Ecto neural progenitor cell (in vitro differentiated cells): ENCODE data around the gene GPR50.

Experiments used
- DNase-seq: peaks from one replicate; pipeline ENCODE4 v3.0.0-alpha.2; 2018; ENCODE audit warnings: low spot score

The GPR50 gene

DNA sequence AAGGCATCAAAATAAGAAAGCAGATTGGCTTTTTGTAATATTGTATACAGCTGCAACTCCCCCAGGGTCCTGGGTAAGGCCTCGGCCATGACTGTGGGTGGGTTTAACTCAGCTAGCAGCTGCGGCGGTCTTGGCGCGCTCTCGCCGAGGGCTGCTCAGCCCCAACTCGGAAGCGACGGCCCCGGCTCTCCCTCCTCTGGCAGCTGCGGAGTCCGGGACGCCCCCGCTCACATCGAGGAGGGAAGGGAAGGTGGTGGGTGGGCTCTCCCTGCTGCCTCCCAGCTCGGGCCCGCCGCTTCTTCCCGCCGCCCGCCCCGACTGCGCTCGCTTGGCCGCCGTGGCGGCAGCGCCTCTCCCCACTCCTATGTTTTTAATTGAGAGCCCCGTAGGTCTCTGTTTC is 51.2 kb downstream of the GPR50 start:
- DNase-seq = peak; percentile 53

DNA sequence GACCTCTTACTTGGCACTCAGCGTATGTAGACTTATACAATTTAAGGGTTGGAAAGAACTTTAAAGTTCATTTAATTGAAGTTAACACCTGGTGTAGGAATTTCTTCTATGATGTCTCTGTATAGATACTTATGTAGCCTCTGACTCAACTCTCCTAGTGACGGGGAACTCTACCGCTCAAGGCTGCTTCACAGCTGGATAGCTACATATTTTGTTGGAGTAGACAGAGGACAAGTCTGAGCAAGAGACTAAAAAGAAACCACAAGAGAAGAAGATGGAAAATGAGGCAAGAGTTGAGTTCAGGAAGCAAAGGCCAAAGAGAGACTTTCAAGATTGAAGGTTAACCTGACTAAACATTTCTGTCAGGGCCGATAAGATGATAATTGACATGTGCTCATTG is 52.6 kb downstream of the GPR50 start:
- DNase-seq = no peak
